HEK293 (cell line): ENCODE data around the gene DDAH1.

ENCODE experiments used
- CTCF ChIA-PET: fragments of 350-600 bp; formaldehyde crosslinking; extraction: SDS; loops from one replicate; lab custom pipeline; 2021; ENCODE audit warnings: antibody characterized with exemption; lab: Yijun Ruan, JAX
- POLR2A ChIA-PET: fragments of 300-600 bp; formaldehyde crosslinking; extraction: SDS; loops from one replicate; lab custom pipeline; 2020; ENCODE audit warnings: antibody characterized with exemption, inconsistent platforms; lab: Yijun Ruan, JAX
- H3K27ac ChIP-seq: fragments of 200-500 bp; sonication (Bioruptor generic); 2 replicates; pipeline ENCODE4 v1.5.1; 2014; ENCODE audit warnings: low read depth, low read length, control low read depth, inconsistent platforms; ENCODE audit errors: extremely low read depth
- H3K36me3 ChIP-seq, 2 experiments: fragments of 200-500 bp in 1 of 2; sonication (Bioruptor generic) in 1 of 2; 1 replicate in 1 of 2; 2 replicates in 1 of 2; pipeline ENCODE4 v1.5.1; 2014 to 2017; ENCODE audit warnings: inconsistent platforms in 2 of 2, low read length in 2 of 2; ENCODE audit not compliant: control insufficient read depth in 2 of 2, insufficient read depth in 1 of 2
- H3K4me1 ChIP-seq: fragments of 200-500 bp; sonication (Bioruptor generic); 2 replicates; pipeline ENCODE4 v1.5.1; 2014; ENCODE audit warnings: mild to moderate bottlenecking, low read length, inconsistent platforms; ENCODE audit not compliant: control insufficient read depth, insufficient read depth
- H3K4me3 ChIP-seq: 2 replicates; pipeline ENCODE4 v1.5.1; 2011; ENCODE audit warnings: low read depth, mild to moderate bottlenecking, control low read depth, low read length, moderate library complexity
- H3K9me3 ChIP-seq: fragments of 200-500 bp; sonication (Bioruptor generic); 2 replicates; pipeline ENCODE4 v1.5.1; 2014; ENCODE audit warnings: low read depth, low read length, inconsistent platforms; ENCODE audit not compliant: control insufficient read depth, insufficient read depth
- BCL11B ChIP-seq: fragments of 450-650 bp; formaldehyde crosslinking; IDR thresholded peaks from 2 replicates; pipeline ENCODE4 v1.5.1; 2016; ENCODE audit warnings: low read depth, missing biosample characterization, missing genetic modification characterization
- IKZF3 ChIP-seq: fragments of 450-650 bp; IDR thresholded peaks from 2 replicates; pipeline ENCODE4 v1.5.0; 2018; ENCODE audit warnings: missing biosample characterization, mild to moderate bottlenecking, missing genetic modification characterization, moderate library complexity
- MZF1 ChIP-seq: fragments of 450-650 bp; formaldehyde crosslinking; IDR thresholded peaks from 2 replicates; pipeline ENCODE4 v1.5.1; 2017; ENCODE audit warnings: missing biosample characterization, missing genetic modification characterization, borderline replicate concordance
- PRDM2 ChIP-seq: fragments of 450-650 bp; formaldehyde crosslinking; IDR thresholded peaks from 2 replicates; pipeline ENCODE4 v1.5.1; 2016; ENCODE audit warnings: missing biosample characterization, missing genetic modification characterization, borderline replicate concordance
- PRDM4 ChIP-seq: fragments of 450-650 bp; formaldehyde crosslinking; IDR thresholded peaks from 2 replicates; pipeline ENCODE4 v1.5.1; 2017; ENCODE audit warnings: missing biosample characterization, missing genetic modification characterization
- PRDM6 ChIP-seq: fragments of 450-650 bp; formaldehyde crosslinking; IDR thresholded peaks from 2 replicates; pipeline ENCODE4 v1.5.1; 2017; ENCODE audit warnings: missing biosample characterization, missing genetic modification characterization
- SP2 ChIP-seq: fragments of 450-650 bp; formaldehyde crosslinking; IDR thresholded peaks from 2 replicates; pipeline ENCODE4 v1.5.1; 2016; ENCODE audit warnings: missing biosample characterization, missing genetic modification characterization
- ZBTB20 ChIP-seq: fragments of 450-650 bp; formaldehyde crosslinking; IDR thresholded peaks from 2 replicates; pipeline ENCODE4 v1.5.1; 2016; ENCODE audit warnings: missing biosample characterization, missing genetic modification characterization
- ZBTB48 ChIP-seq: fragments of 450-650 bp; formaldehyde crosslinking; IDR thresholded peaks from 2 replicates; pipeline ENCODE4 v1.5.1; 2016; ENCODE audit warnings: missing biosample characterization, missing genetic modification characterization
- ZIC2 ChIP-seq: fragments of 450-650 bp; formaldehyde crosslinking; IDR thresholded peaks from 2 replicates; pipeline ENCODE4 v1.5.1; 2016; ENCODE audit warnings: missing biosample characterization, missing genetic modification characterization
- ZNF146 ChIP-seq: fragments of 450-650 bp; formaldehyde crosslinking; IDR thresholded peaks from 2 replicates; pipeline ENCODE4 v1.5.1; 2016; ENCODE audit warnings: missing biosample characterization, missing genetic modification characterization
- ZNF155 ChIP-seq: fragments of 450-650 bp; formaldehyde crosslinking; IDR thresholded peaks from 2 replicates; pipeline ENCODE4 v1.5.1; 2016; ENCODE audit warnings: missing biosample characterization, missing genetic modification characterization
- ZNF169 ChIP-seq: fragments of 450-650 bp; formaldehyde crosslinking; IDR thresholded peaks from 2 replicates; pipeline ENCODE4 v1.5.1; 2016; ENCODE audit warnings: missing biosample characterization, missing genetic modification characterization
- ZNF2 ChIP-seq: fragments of 450-650 bp; formaldehyde crosslinking; IDR thresholded peaks from 2 replicates; pipeline ENCODE4 v1.5.1; 2016; ENCODE audit warnings: missing biosample characterization, missing genetic modification characterization
- ZNF26 ChIP-seq: fragments of 450-650 bp; formaldehyde crosslinking; IDR thresholded peaks from 2 replicates; pipeline ENCODE4 v1.5.1; 2016; ENCODE audit warnings: missing biosample characterization, missing genetic modification characterization
- ZNF555 ChIP-seq: fragments of 450-650 bp; formaldehyde crosslinking; conservative IDR thresholded peaks from 2 replicates; pipeline ENCODE4 v1.5.1; 2017; ENCODE audit warnings: missing biosample characterization, mild to moderate bottlenecking, missing genetic modification characterization, inconsistent platforms
- ZNF558 ChIP-seq: fragments of 450-650 bp; formaldehyde crosslinking; IDR thresholded peaks from 2 replicates; pipeline ENCODE4 v1.5.1; 2016; ENCODE audit warnings: missing biosample characterization, missing genetic modification characterization
- ZNF596 ChIP-seq: fragments of 450-650 bp; IDR thresholded peaks from 2 replicates; pipeline ENCODE4 v1.5.0; 2018; ENCODE audit warnings: missing biosample characterization, mild to moderate bottlenecking, missing genetic modification characterization, moderate library complexity
- ZNF692 ChIP-seq: fragments of 450-650 bp; formaldehyde crosslinking; IDR thresholded peaks from 2 replicates; pipeline ENCODE4 v1.5.1; 2016; ENCODE audit warnings: missing biosample characterization, missing genetic modification characterization
- ZNF768 ChIP-seq: fragments of 450-650 bp; formaldehyde crosslinking; IDR thresholded peaks from 2 replicates; pipeline ENCODE4 v1.5.1; 2018; ENCODE audit warnings: missing biosample characterization, mild to moderate bottlenecking, missing genetic modification characterization
- ZXDB ChIP-seq: fragments of 450-650 bp; formaldehyde crosslinking; IDR thresholded peaks from 2 replicates; pipeline ENCODE4 v1.5.1; 2016; ENCODE audit warnings: missing biosample characterization, missing genetic modification characterization

The DDAH1 gene

GRCh38 chr1:85326851-85327250 is 138.1 kb downstream of the DDAH1 start:
- Histone ChIP-seq H3K4me1 (no peaks in the 10 kb centered on the region), H3K4me3 (no peak overlapping the region), H3K9me3 (no peaks in the 10 kb centered on the region)
- CTCF ChIA-PET: interaction anchor here (0.5 to 1.9 kb wide), 2 partner anchors 10 to 29 kb away, joined by 4 read pairs; no protein-coding TSS in a partner anchor
- TF ChIP-seq ZNF692 (no peak), ZIC2 (tag by site-specific recombination) (no peak), ZNF2 (tag by site-specific recombination) (no peak), ZNF596 (tag by site-specific recombination) (no peak), MZF1 (tag by site-specific recombination) (no peak), ZNF555 (tag by site-specific recombination) (no peak), SP2 (tag by site-specific recombination) (no peak), ZNF169 (no peak), PRDM2 (tag by site-specific recombination) (no peak), PRDM6 (no peak), IKZF3 (no peak), ZNF155 (no peak)
- TF ChIP-seq, all 188 proteins: peak for 0
- POLR2A ChIA-PET: no interaction called here
- no peak overlapping the region for H3K27ac ChIP-seq
- no peaks in the 10 kb centered on the region; a peak in 1 of 3 replicates for H3K36me3 ChIP-seq

GRCh38 chr1:85326336-85326735 is 138.6 kb downstream of the DDAH1 start:
- Histone ChIP-seq H3K9me3 (no peaks in the 10 kb centered on the region), H3K4me3 (no peak overlapping the region), H3K27ac (no peak overlapping the region), H3K4me1 (no peaks in the 10 kb centered on the region), H3K36me3 (no peaks in the 10 kb centered on the region; a peak in 1 of 3 replicates)
- TF ChIP-seq ZNF26 (no peak), BCL11B (no peak), ZNF768 (tag by site-specific recombination) (no peak), ZNF558 (no peak), ZXDB (tag by site-specific recombination) (no peak), ZBTB20 (tag by site-specific recombination) (no peak), ZNF146 (tag by site-specific recombination) (no peak), ZBTB48 (no peak), PRDM4 (no peak)
- ChIA-PET POLR2A (no interaction called here), CTCF (interaction anchor here (0.5 to 1.9 kb wide), 2 partner anchors 9 to 28 kb away, joined by 4 read pairs; no protein-coding TSS in a partner anchor)
